GM19452 (cell line): ENCODE measurements around the gene DNM3.

Experiments
- ATAC-seq: cut with Tn5 transposase; IDR thresholded peaks from one replicate; pipeline ENCODE4 v1.9.1; 2021; ENCODE audit not compliant: unreplicated experiment

Gene DNM3

GRCh38 chr1:172163498-172164215 is 322.4 kb downstream of the DNM3 start:
- no peak for ATAC-seq

- no peak for ATAC-seq
Observed at GRCh38 chr1:172165403-172165802, 324.1 kb downstream of the DNM3 start.

GRCh38 chr1:172167796-172168596 is 326.7 kb downstream of the DNM3 start:
- ATAC-seq = peak; percentile 40

- ATAC-seq = peak; percentile 65
Observed at GRCh38 chr1:172168597-172168872, 327.2 kb downstream of the DNM3 start.

- no peak for ATAC-seq
Observed at GRCh38 chr1:172169836-172170235, 328.5 kb downstream of the DNM3 start.

- no peak for ATAC-seq
Observed at GRCh38 chr1:172172352-172172831, 331.1 kb downstream of the DNM3 start.

- ATAC-seq = no peak
Observed at GRCh38 chr1:172176206-172176605, 334.9 kb downstream of the DNM3 start.

GRCh38 chr1:172177849-172178248 is 336.6 kb downstream of the DNM3 start:
- ATAC-seq = no peak

GRCh38 chr1:172178886-172179285 is 337.6 kb downstream of the DNM3 start:
- no peak for ATAC-seq

- ATAC-seq = no peak
Observed at GRCh38 chr1:172179918-172180317, 338.6 kb downstream of the DNM3 start.

GRCh38 chr1:172180501-172181285 is 339.4 kb downstream of the DNM3 start:
- ATAC-seq = peak; percentile 58

GRCh38 chr1:172184506-172185191 is 343.4 kb downstream of the DNM3 start:
- ATAC-seq = peak; percentile 3

- ATAC-seq = peak; percentile 57
Observed at GRCh38 chr1:172185211-172185610, 343.9 kb downstream of the DNM3 start.

- no peak for ATAC-seq
Observed at GRCh38 chr1:172185996-172186395, 344.7 kb downstream of the DNM3 start.

- no peak for ATAC-seq
Observed at GRCh38 chr1:172201572-172201971, 360.3 kb downstream of the DNM3 start.

- no peak for ATAC-seq
Observed at GRCh38 chr1:172203135-172203823, 362.0 kb downstream of the DNM3 start.

GRCh38 chr1:172203902-172204301 is 362.6 kb downstream of the DNM3 start:
- no peak for ATAC-seq

GRCh38 chr1:172206256-172206655 is 365.0 kb downstream of the DNM3 start:
- no peak for ATAC-seq

GRCh38 chr1:172208635-172209034 is 367.3 kb downstream of the DNM3 start:
- no peak for ATAC-seq

- ATAC-seq = no peak
Observed at GRCh38 chr1:172211221-172211620, 369.9 kb downstream of the DNM3 start.
